K562 (cell line): ENCODE measurements around the gene CDK11A. TPM values are rescaled to one million over a fixed set of nuclear protein-coding genes. Genes with fewer than 3 reads are reported as not detected.

Source experiments
- ATF7 ChIP-seq: fragments of 450-650 bp; IDR thresholded peaks from 2 replicates; pipeline ENCODE4 v1.7.1; 2014; ENCODE audit warnings: mild to moderate bottlenecking, moderate library complexity
- C11orf30 ChIP-seq: fragments of 450-650 bp; IDR thresholded peaks from 2 replicates; pipeline ENCODE4 v1.6.1; 2016; ENCODE audit warnings: low read depth, mild to moderate bottlenecking
- CREB1 ChIP-seq, 2 experiments: sonication (generic) in 1 of 2; formaldehyde crosslinking in 1 of 2; IDR thresholded peaks; 2 replicates each; pipeline versions ENCODE4 v1.6.1 to v1.8.0; 2012 to 2022; ENCODE audit warnings: inconsistent platforms in 1 of 2, mild to moderate bottlenecking in 1 of 2, missing genetic modification reagents in 1 of 2, moderate library complexity in 1 of 2
- CXXC5 ChIP-seq: fragments of 250-450 bp; sonication (Bioruptor Pico); IDR thresholded peaks from 2 replicates; pipeline ENCODE4 v1.8.0; 2022; ENCODE audit warnings: inconsistent platforms, mild to moderate bottlenecking, moderate library complexity
- DIDO1 ChIP-seq: fragments of 450-650 bp; IDR thresholded peaks from 2 replicates; pipeline ENCODE4 v1.6.1; 2016; ENCODE audit warnings: low read depth, missing biosample characterization, missing genetic modification characterization
- E2F1 ChIP-seq: sonication (generic); formaldehyde crosslinking; IDR thresholded peaks from 2 replicates; pipeline ENCODE4 v1.8.1; 2023; ENCODE audit warnings: mild to moderate bottlenecking, missing genetic modification reagents, moderate library complexity
- ELF2 ChIP-seq: fragments of 250-450 bp; sonication (Bioruptor Pico); IDR thresholded peaks from 2 replicates; pipeline ENCODE4 v1.5.0; 2021; ENCODE audit warnings: mild to moderate bottlenecking
- ETV1 ChIP-seq: fragments of 450-650 bp; conservative IDR thresholded peaks from 2 replicates; pipeline ENCODE4 v1.6.1; 2016; ENCODE audit warnings: missing genetic modification characterization, control low read depth, low read depth, missing compliant biosample characterization
- HLTF ChIP-seq: fragments of 450-650 bp; IDR thresholded peaks from 2 replicates; pipeline ENCODE4 v1.6.1; 2016
- NR2C2 ChIP-seq, 2 experiments: fragments of 200-800 bp in 1 of 2; sonication (Bioruptor generic) in 1 of 2; sonication (generic) in 1 of 2; formaldehyde crosslinking in 1 of 2; IDR thresholded peaks; 2 replicates each; pipeline versions ENCODE4 v1.6.1 to v1.8.0; 2016 to 2022; ENCODE audit warnings: mild to moderate bottlenecking in 1 of 2, missing compliant biosample characterization in 1 of 2, missing genetic modification characterization in 1 of 2, missing genetic modification reagents in 1 of 2
- SIN3B ChIP-seq: fragments of 450-650 bp; IDR thresholded peaks from 2 replicates; pipeline ENCODE4 v1.6.1; 2017; ENCODE audit warnings: low read depth, mild to moderate bottlenecking, moderate library complexity
- SIX5 ChIP-seq, 2 experiments: IDR thresholded peaks; 2 replicates each; pipeline ENCODE4 v1.6.1; 2011; ENCODE audit warnings: low read length in 2 of 2, borderline replicate concordance in 1 of 2, low read depth in 1 of 2, mild to moderate bottlenecking in 1 of 2, moderate library complexity in 1 of 2; ENCODE audit not compliant: insufficient read depth in 1 of 2
- SRF ChIP-seq, 2 experiments: fragments of 250-450, 450-650 bp in 1 of 2; sonication (Bioruptor Pico) in 1 of 2; sonication (generic) in 1 of 2; formaldehyde crosslinking; IDR thresholded peaks; 2 replicates each; pipeline versions ENCODE4 v1.5.0 to v1.5.1; 2020 to 2022; ENCODE audit warnings: mild to moderate bottlenecking in 1 of 2, missing genetic modification reagents in 1 of 2
- TAF1 ChIP-seq: IDR thresholded peaks from 2 replicates; pipeline ENCODE4 v1.6.1; 2011; ENCODE audit warnings: mild to moderate bottlenecking, low read length, moderate library complexity; ENCODE audit not compliant: insufficient read depth, control insufficient read depth, severe bottlenecking; ENCODE audit errors: extremely low read depth
- TAF9B ChIP-seq: fragments of 450-650 bp; IDR thresholded peaks from 2 replicates; pipeline ENCODE4 v1.6.1; 2018; ENCODE audit warnings: mild to moderate bottlenecking; ENCODE audit not compliant: partially characterized antibody
- TBL1XR1 ChIP-seq, 2 experiments: IDR thresholded peaks; 2 replicates each; pipeline ENCODE4 v1.6.1; 2012; ENCODE audit warnings: improper control_type of control experiment in 2 of 2, low read length in 2 of 2, mild to moderate bottlenecking in 1 of 2
- ZBTB11 ChIP-seq, 3 experiments: fragments of 200-800 bp in 1 of 3; fragments of 250-450 bp in 1 of 3; fragments of 450-650 bp in 1 of 3; sonication (Bioruptor Pico) in 1 of 3; sonication (Bioruptor generic) in 1 of 3; formaldehyde crosslinking in 1 of 3; IDR thresholded peaks; 2 replicates each; pipeline versions ENCODE4 v1.6.1 to v1.8.0; 2016 to 2022; ENCODE audit warnings: mild to moderate bottlenecking in 2 of 3, missing genetic modification characterization in 2 of 3, missing compliant biosample characterization in 1 of 3, moderate library complexity in 1 of 3
- ZBTB2 ChIP-seq: fragments of 450-650 bp; IDR thresholded peaks from 2 replicates; pipeline ENCODE4 v1.6.1; 2016; ENCODE audit warnings: antibody characterized with exemption
- ZNF384 ChIP-seq: IDR thresholded peaks from 2 replicates; pipeline ENCODE4 v1.6.1; 2012; ENCODE audit warnings: low read depth, low read length, improper control_type of control experiment
- polyA plus RNA-seq, 8 experiments: library from polyadenylated mRNA; depleted of rRNA in 4 of 8; stranded (reverse) in 5 of 8; unstranded in 3 of 8; fragments of >200 nt; fragmentation: Nextera tagmentation in 2 of 8; fragmentation: Illumina TruSeq in 1 of 8; extraction: Ambion mirVana in 2 of 8; extraction: Trizol in 1 of 8; gene quantifications; 2 replicates each; pipeline versions ENCODE4 v1.2.1 to v1.2.3, GENCODE V29; 2011 to 2014; ENCODE audit warnings: inconsistent platforms in 1 of 8, missing spikeins in 1 of 8
- total RNA-seq, 7 experiments: library from RNA; depleted of rRNA in 6 of 7; stranded (reverse); fragments of >200 nt in 6 of 7; fragmentation: Illumina TruSeq in 2 of 7; extraction: Trizol in 2 of 7; gene quantifications; 2 replicates each; pipeline versions ENCODE4 v1.2.1 to v1.2.3, GENCODE V29; 2011 to 2021; ENCODE audit warnings: low replicate concordance in 1 of 7

Gene CDK11A
- total and polyA plus RNA-seq, 9 of the 15 experiments (the other 6 are each of a cell fraction or from before 2014, with no cell fraction given) = 4.5 to 71.0 (median 43.9) TPM

GRCh38 chr1:1658583-1659549 is 65.3 kb downstream of the CDK11A start, which contains the start of gene CDK11B (continued):
- peak in 2 of 3 experiments; percentile 69 to 91; a peak in 4 of 6 replicates for TF ChIP-seq ZBTB11 (CRISPR knock-in tag; IDR thresholded peaks at IDR 0.05)
- peak; percentile 97 for TF ChIP-seq CREB1 (IDR thresholded peaks at IDR 0.05)
- peak; percentile 97 for TF ChIP-seq CREB1 (CRISPR knock-in tag; IDR thresholded peaks at IDR 0.05)
- TF ChIP-seq ZNF384 = peak; percentile 34; the same call in 1 of the 2 replicates
- TF ChIP-seq C11orf30 = peak; percentile 100
- 0 out of 2 replicates have a peak, but pooled peaks have one; percentile 42 for TF ChIP-seq HLTF
- peak in 1 of 2 experiments; percentile 39; a peak in 1 of 4 replicates for TF ChIP-seq SIX5 (IDR thresholded peaks at IDR 0.05; ENCODE audit: borderline replicate concordance in 1 of 2, insufficient read depth in 1 of 2, low read depth in 1 of 2, low read length in 2 of 2)
- peak; percentile 99 for TF ChIP-seq SIN3B
- peak; percentile 82 for TF ChIP-seq E2F1
- TF ChIP-seq CXXC5 (CRISPR knock-in tag) = peak; percentile 96
- TF ChIP-seq ZBTB2 = peak; percentile 97
- TF ChIP-seq ETV1 (tag) = peak; percentile 94
- peak; percentile 86 for TF ChIP-seq NR2C2 (CRISPR knock-in tag; IDR thresholded peaks at IDR 0.05)
- peak; percentile 93 for TF ChIP-seq NR2C2 (tag; IDR thresholded peaks at IDR 0.05)
- TF ChIP-seq TAF9B = peak; percentile 20
- peak; percentile 97 for TF ChIP-seq ELF2 (CRISPR knock-in tag)
- TF ChIP-seq TAF1 = peak; percentile 58
- 0 out of 4 replicates have a peak, but pooled peaks of 1 of the 2 experiments have one; percentile 66 for TF ChIP-seq SRF (CRISPR knock-in tag; IDR thresholded peaks at IDR 0.05)
- TF ChIP-seq TBL1XR1 (IDR thresholded peaks at IDR 0.05; ENCODE audit: low read length in 2 of 2) = peak in 1 of 2 experiments; percentile 88; a peak in 2 of 4 replicates
- peak; percentile 86 for TF ChIP-seq DIDO1
- TF ChIP-seq ATF7 = peak; percentile 95
